Activated CD4-positive, alpha-beta T cell treated with anti-CD3 and anti-CD28 coated beads, Interleukin-2, amount 50 U/mL, for 16 hours (primary cell): ENCODE measurements around the gene ARHGAP4.

Experiments used
- DNase-seq: peaks from one replicate; pipeline ENCODE4 v3.0.0-alpha.2; 2020

The ARHGAP4 gene

DNA sequence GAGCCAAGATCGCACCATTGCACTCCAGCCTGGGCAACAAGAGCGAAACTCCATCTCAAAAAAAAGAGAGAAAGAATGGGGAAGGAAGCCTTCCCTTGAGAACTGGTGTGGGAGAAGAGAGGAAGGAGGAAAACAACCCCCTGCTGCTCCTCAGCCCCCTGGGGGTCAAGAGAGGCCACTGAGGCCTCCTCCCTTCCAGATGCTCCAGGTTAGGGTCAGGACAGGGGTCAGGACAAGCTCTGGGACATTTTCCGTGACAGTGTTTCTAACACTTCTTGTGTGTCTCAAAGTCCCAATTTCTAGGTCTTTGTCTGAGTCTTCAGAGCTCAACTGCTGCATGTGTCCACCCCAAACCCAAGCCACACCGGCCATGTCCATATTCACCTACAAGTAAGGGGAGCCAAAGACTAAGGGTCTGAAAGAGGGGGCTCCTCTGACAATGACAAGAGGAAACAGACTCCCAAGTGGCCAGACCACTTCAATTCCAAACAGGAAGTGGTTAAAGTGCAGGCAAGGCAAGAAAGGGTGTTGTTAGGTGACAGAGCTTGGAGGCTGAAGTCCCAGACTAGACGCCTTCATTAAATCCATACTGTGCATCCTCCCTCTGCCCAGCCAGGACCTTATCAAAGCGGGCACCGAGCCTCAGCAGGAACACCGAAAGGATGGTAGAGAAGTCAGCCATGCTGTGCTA, 48.3 kb downstream of the ARHGAP4 start:
- DNase-seq = no peak

DNA sequence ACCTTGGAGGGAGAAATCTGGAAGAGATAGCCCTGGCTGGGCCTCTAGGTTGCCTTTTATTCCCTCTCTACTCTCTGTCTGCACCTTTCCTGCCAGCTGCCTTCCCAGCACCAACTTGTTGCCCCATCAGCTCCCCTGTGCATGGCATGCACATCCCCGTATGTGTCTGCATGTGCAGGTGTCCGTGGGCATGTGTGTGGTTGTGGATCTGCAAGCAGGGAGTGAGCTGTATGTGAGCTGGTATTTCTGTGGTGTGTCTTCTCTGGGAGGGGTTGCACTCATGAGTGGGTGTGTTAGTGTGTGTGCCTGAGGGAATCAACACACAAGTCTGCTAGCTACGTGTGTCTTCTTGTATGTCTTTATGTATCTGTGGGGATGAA, 50.0 kb downstream of the ARHGAP4 start:
- DNase-seq = no peak

- DNase-seq = peak; percentile 42
These were observed 50.5 kb downstream of the ARHGAP4 start for GRCh38 chrX:153875391-153876111.

GRCh38 chrX:153874366-153875125, 51.5 kb downstream of the ARHGAP4 start:
- DNase-seq = no peak

- DNase-seq = no peak
These were observed 52.0 kb downstream of the ARHGAP4 start for GRCh38 chrX:153874085-153874365.

- DNase-seq = no peak
These were observed 52.6 kb downstream of the ARHGAP4 start for GRCh38 chrX:153873282-153874084.

GRCh38 chrX:153871946-153872878, 53.9 kb downstream of the ARHGAP4 start:
- no peak for DNase-seq

DNA sequence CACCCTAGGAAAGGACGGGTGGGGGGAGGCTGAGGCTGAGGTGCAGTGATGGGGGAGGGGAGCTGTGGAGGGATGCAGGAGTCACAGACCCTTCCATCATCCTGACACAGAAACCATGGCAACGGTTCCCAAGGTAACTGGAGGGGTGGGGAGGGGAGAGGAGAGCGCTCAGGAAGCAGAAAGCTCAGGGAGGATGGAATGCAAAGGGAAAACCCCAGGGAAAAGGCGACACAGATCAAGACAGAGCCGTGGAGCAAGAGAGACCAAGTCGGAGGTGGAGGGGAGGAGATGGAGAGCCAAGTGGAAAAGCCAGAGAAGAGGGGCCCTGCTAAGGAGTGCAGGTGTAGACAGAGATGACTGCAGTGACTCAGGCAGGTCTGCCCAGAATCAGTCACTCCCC, 54.6 kb downstream of the ARHGAP4 start:
- no peak for DNase-seq

DNA sequence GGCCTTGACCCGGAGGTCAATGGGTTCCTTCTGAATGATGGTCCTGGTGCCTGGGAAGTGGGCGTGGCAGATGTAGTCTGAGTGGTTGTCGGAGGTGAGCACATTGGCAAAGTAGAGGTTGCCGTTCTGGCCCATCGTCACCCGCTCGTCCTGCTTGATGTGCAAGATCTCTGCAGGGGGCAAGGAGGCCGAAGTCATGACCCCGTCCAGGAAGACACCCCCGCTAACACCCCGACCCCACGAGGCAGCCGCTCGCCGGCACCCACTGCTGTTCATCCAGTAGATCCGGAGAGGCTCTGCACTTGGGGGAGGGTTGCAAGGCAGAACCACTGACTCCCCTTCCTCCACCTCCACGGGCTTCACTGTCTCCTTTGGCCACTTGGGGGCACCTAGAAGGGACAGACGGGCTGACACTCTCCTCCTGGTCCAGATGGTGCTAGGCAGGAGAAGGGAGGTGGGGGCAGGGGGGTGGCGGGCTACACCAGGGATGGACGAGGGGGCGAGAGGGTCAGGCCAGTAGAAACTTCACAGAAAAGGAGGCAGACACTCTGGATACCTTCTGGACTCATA, 55.2 kb downstream of the ARHGAP4 start:
- no peak for DNase-seq

DNA sequence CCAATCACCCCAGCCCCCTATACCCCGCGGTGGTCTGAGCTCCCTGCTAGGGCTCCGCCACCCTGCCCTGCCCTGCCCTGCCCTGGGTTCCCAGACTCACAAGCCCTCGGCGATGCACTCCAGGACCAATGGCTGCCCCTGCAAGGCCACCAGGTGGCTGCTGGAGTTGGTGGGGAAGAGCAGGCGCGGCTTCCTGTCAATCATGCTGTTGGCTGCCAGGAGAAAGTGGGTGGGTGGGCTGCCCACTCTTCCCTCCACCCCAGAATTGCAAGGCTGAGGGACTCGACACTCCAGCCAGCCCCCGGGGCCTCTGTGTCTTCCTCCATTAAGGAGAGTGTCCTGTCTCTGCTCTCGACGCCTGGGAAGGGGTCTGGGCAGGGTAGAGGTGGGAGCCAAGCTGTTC, 55.8 kb downstream of the ARHGAP4 start:
- DNase-seq = no peak

DNA sequence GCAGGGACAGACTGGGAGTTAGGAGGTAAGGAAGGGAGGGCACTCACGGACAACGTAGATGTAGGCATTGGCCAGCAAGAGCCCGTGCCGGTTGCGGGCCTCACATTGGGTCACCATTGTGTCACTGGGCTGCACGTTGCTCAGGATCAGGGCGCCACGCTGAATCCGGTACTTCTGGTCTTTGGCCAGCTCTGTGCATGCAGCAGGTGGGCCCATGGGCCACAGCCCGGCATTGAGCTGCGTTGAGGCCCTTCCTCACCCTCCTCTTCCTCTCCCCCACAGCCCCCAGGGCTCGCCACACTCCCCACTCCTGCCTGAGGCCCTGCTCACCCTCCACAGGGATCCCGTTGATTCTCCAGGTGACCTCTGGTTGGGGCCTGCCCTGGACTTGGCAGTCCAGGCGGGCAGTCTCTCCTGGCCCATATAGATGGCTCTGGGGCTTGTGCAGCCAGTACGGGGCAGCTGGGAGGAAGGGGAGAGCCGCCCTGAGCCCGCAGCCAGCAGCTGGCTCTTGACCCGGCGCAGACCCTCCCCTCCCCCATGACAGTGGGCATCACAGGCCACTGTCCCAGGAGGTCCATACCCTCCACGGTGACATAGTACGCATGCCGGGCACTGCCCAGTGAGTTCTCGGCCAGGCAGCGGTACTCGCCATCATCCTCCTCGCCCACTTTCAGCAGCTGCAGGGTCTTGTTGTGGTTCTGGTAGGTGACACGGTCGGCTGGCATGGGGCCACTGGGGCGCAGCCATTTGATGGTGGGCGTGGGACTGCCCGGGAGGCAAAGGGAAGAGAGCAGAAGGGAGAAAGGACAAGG, 56.4 kb downstream of the ARHGAP4 start:
- DNase-seq = no peak

- DNase-seq = no peak
These were observed 57.2 kb downstream of the ARHGAP4 start for GRCh38 chrX:153868576-153869472.

- no peak for DNase-seq
These were observed 58.4 kb downstream of the ARHGAP4 start for GRCh38 chrX:153867671-153868070.

- no peak for DNase-seq
These were observed 58.9 kb downstream of the ARHGAP4 start for GRCh38 chrX:153867139-153867538.

- no peak for DNase-seq
These were observed 59.6 kb downstream of the ARHGAP4 start for GRCh38 chrX:153866302-153867019.

DNA sequence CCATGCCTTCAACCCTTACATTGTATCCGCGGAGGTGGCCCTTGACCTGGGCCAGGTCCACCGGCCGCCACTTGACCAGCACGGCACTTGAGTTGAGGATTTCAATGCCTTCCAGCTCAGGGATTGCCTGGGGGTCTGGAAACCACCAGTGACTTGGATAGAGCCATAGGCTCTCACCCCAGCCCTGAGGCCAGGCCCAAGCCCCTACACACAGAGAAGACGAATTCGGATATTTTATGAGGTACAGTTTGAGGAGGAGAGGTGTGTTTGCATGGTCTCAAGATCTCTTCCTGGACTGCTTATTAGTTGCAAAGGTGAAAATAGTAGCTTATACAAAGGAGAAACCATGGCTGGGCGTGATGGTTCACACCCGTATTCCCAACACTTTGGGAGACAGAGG, 60.4 kb downstream of the ARHGAP4 start:
- no peak for DNase-seq

GRCh38 chrX:153865321-153865580, 60.8 kb downstream of the ARHGAP4 start:
- DNase-seq = no peak

DNA sequence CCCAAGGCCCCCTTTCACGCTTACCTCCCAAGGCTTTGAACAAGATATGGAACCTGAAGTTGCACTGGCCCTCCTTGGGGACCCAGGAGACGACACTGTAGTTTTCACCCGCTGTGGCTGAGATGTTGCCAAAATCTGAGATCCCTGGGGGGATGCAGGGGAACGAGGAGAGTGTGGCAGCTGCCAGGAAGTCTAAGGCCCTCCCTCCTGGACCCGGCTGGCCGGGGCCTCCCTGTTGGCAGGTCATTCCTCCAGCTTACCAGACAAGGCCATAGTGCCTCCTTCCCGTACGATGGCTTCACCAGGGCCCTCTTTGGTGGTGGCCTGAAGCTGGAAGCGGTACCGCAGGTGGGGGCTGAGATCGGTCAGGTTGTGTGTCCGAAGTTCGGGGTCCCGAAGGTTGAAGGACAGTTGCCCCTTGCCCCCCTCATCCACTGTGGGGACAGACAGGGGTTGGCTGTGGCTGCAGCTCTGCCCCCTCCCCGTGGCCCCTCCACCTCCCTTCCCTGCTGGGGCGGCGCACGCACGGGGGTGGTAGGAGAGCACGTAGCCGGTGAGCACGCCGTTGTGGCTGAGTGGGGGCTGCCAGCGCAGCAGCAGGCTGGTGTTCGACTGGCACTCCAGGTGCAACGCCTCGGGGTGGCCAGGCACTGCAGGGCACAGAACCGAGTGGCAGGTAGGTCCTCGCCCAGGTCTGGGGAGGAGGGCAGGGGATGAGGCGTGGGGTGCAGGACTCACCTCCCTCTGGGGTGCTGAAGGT, 61.3 kb downstream of the ARHGAP4 start:
- no peak for DNase-seq

GRCh38 chrX:153864101-153864500, 62.0 kb downstream of the ARHGAP4 start:
- DNase-seq = no peak
